ENCODE results near the gene NDE1. TPM values are rescaled to one million over a fixed set of nuclear protein-coding genes. Genes with fewer than 3 reads are reported as not detected.

NDE1 gene
- total and polyA plus RNA-seq, 9 of the 15 experiments (the other 6 are each of a cell fraction or from before 2014, with no cell fraction given), result 3.1 to 59.9 (median 30.0) TPM

DNA sequence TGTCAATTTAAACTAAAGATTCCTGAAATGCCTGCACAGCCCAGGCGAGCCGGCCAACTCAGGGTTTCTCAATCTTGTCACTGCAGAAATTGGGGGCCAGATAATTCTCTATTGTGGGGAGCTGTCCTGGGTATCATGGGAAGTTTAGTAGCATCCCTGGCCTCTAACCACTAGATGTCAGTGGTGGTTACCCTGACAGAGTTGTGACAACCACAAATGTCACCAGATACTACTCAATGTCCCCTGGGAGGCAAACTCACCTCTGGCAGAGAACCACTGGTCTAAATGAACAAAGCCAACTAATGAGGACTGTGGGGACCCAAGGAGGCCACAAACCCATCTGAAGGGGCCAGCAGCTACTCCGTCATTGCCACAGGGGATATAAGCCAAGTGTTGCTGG, 115.8 kb downstream of the NDE1 start (continued):
- TF ChIP-seq CTBP1 (IDR thresholded peaks at IDR 0.05; ENCODE audit: borderline replicate concordance), result peak; percentile 22; the same call in 1 of the 2 replicates
- TF ChIP-seq, protein P1, sequence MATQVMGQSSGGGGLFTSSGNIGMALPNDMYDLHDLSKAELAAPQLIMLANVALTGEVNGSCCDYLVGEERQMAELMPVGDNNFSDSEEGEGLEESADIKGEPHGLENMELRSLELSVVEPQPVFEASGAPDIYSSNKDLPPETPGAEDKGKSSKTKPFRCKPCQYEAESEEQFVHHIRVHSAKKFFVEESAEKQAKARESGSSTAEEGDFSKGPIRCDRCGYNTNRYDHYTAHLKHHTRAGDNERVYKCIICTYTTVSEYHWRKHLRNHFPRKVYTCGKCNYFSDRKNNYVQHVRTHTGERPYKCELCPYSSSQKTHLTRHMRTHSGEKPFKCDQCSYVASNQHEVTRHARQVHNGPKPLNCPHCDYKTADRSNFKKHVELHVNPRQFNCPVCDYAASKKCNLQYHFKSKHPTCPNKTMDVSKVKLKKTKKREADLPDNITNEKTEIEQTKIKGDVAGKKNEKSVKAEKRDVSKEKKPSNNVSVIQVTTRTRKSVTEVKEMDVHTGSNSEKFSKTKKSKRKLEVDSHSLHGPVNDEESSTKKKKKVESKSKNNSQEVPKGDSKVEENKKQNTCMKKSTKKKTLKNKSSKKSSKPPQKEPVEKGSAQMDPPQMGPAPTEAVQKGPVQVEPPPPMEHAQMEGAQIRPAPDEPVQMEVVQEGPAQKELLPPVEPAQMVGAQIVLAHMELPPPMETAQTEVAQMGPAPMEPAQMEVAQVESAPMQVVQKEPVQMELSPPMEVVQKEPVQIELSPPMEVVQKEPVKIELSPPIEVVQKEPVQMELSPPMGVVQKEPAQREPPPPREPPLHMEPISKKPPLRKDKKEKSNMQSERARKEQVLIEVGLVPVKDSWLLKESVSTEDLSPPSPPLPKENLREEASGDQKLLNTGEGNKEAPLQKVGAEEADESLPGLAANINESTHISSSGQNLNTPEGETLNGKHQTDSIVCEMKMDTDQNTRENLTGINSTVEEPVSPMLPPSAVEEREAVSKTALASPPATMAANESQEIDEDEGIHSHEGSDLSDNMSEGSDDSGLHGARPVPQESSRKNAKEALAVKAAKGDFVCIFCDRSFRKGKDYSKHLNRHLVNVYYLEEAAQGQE (IDR thresholded peaks at IDR 0.05; ENCODE audit: borderline replicate concordance), result peak; percentile 85
- TF ChIP-seq, protein P1 (CRISPR knock-in tag; IDR thresholded peaks at IDR 0.05; ENCODE audit: low read depth), result 0 out of 2 replicates have a peak, but pooled peaks have one; percentile 36
- TF ChIP-seq CREM (IDR thresholded peaks at IDR 0.05; ENCODE audit: low read depth), result 0 out of 2 replicates have a peak, but pooled peaks have one; percentile 33
- TF ChIP-seq ZNF785 (CRISPR knock-in tag; IDR thresholded peaks at IDR 0.05), result no peak
- peak; percentile 82 for TF ChIP-seq SMC3 (conservative IDR thresholded peaks at IDR 0.05; ENCODE audit: insufficient read depth, low read depth, low read length)
- TF ChIP-seq, protein P2, sequence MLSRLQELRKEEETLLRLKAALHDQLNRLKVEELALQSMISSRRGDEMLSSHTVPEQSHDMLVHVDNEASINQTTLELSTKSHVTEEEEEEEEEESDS (CRISPR knock-in tag; IDR thresholded peaks at IDR 0.05), result no peak
- TF ChIP-seq, protein P3, sequence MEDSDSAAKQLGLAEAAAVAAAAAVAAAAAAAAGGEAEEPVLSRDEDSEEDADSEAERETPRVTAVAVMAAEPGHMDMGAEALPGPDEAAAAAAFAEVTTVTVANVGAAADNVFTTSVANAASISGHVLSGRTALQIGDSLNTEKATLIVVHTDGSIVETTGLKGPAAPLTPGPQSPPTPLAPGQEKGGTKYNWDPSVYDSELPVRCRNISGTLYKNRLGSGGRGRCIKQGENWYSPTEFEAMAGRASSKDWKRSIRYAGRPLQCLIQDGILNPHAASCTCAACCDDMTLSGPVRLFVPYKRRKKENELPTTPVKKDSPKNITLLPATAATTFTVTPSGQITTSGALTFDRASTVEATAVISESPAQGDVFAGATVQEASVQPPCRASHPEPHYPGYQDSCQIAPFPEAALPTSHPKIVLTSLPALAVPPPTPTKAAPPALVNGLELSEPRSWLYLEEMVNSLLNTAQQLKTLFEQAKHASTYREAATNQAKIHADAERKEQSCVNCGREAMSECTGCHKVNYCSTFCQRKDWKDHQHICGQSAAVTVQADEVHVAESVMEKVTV (CRISPR knock-in tag; IDR thresholded peaks at IDR 0.05), result peak; percentile 63
- TF ChIP-seq ZNF76 (CRISPR knock-in tag; IDR thresholded peaks at IDR 0.05; ENCODE audit: borderline replicate concordance), result no peak
- TF ChIP-seq NRF1 (conservative IDR thresholded peaks at IDR 0.05 in 1 of 2, IDR thresholded peaks at IDR 0.05 in 1 of 2), result no peak
- TF ChIP-seq NFIX (CRISPR knock-in tag; IDR thresholded peaks at IDR 0.05; ENCODE audit: low read depth), result no peak
- TF ChIP-seq KDM2B (CRISPR knock-in tag; IDR thresholded peaks at IDR 0.05), result no peak
- no peak for TF ChIP-seq CCAR2 (IDR thresholded peaks at IDR 0.05; ENCODE audit: low read depth, low read length)
- TF ChIP-seq, protein P4, sequence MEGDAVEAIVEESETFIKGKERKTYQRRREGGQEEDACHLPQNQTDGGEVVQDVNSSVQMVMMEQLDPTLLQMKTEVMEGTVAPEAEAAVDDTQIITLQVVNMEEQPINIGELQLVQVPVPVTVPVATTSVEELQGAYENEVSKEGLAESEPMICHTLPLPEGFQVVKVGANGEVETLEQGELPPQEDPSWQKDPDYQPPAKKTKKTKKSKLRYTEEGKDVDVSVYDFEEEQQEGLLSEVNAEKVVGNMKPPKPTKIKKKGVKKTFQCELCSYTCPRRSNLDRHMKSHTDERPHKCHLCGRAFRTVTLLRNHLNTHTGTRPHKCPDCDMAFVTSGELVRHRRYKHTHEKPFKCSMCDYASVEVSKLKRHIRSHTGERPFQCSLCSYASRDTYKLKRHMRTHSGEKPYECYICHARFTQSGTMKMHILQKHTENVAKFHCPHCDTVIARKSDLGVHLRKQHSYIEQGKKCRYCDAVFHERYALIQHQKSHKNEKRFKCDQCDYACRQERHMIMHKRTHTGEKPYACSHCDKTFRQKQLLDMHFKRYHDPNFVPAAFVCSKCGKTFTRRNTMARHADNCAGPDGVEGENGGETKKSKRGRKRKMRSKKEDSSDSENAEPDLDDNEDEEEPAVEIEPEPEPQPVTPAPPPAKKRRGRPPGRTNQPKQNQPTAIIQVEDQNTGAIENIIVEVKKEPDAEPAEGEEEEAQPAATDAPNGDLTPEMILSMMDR (IDR thresholded peaks at IDR 0.05 in 2 of 3, conservative IDR thresholded peaks at IDR 0.05 in 1 of 3; ENCODE audit: insufficient read depth in 2 of 3, low read depth in 1 of 3, low read length in 3 of 3), result peak; percentile 79 to 88 (median 85)
- TF ChIP-seq MCM7 (IDR thresholded peaks at IDR 0.05), result no peak
- TF ChIP-seq, protein P5, sequence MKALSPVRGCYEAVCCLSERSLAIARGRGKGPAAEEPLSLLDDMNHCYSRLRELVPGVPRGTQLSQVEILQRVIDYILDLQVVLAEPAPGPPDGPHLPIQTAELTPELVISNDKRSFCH (CRISPR knock-in tag; IDR thresholded peaks at IDR 0.05), result no peak
- TF ChIP-seq, protein P5 (tag; IDR thresholded peaks at IDR 0.05), result no peak
- no peak for TF ChIP-seq ATF7 (IDR thresholded peaks at IDR 0.05)
